Lower lobe of right lung (tissue), 2 donors: ENCODE measurements around the gene ADAM12. TPM values are rescaled to one million over a fixed set of nuclear protein-coding genes. Genes with fewer than 3 reads are reported as not detected.
A peak's percentile ranks its signal among the peaks of the same experiment; 100 is the strongest.

Experiments
- ATAC-seq, 2 donors: fragments of 200-7000 bp; cut with Tn5 transposase; one replicate each; pipeline ENCODE4 v1.9.1; 2020 to 2022; ENCODE audit warnings: mild to moderate bottlenecking in 2 of 2, moderate library complexity in 2 of 2
- DNase-seq: peaks from one replicate; pipeline ENCODE4 v3.0.0-alpha.2; 2020
- H3K27ac ChIP-seq: fragments of 200-600 bp; one replicate; pipeline ENCODE4 v1.8.0; 2022
- H3K27me3 ChIP-seq: fragments of 200-600 bp; one replicate; pipeline ENCODE4 v1.8.0; 2022; ENCODE audit warnings: low read depth
- H3K36me3 ChIP-seq: fragments of 200-600 bp; one replicate; pipeline ENCODE4 v1.8.0; 2022; ENCODE audit warnings: mild to moderate bottlenecking
- H3K4me1 ChIP-seq: fragments of 200-600 bp; one replicate; pipeline ENCODE4 v1.8.0; 2022
- H3K4me3 ChIP-seq: fragments of 200-600 bp; one replicate; pipeline ENCODE4 v1.8.0; 2022; ENCODE audit warnings: mild to moderate bottlenecking
- H3K9me3 ChIP-seq: fragments of 200-600 bp; one replicate; pipeline ENCODE4 v1.8.0; 2022
- intact Hi-C: fragments of 100-400 bp; cut with DNase I; formaldehyde crosslinking; loops from one replicate; pipeline ENCODE4 v1.11.0; 2022
- total RNA-seq: library from RNA; stranded (reverse); fragmentation: NEBNext Ultra II Directional; extraction: Animal tissue kit (Norgen Biotek cat#: 25700); gene quantifications from one replicate; pipeline ENCODE4 v1.2.1, GENCODE V29; 2021
- TF ChIP-seq, protein P1 (sequence below): fragments of 200-600 bp; IDR thresholded peaks from one replicate; pipeline ENCODE4 v1.8.0; 2022; ENCODE audit warnings: antibody characterized with exemption, mild to moderate bottlenecking
- donor health status: DM: no; HTN: yes; CAD: no; lungs with severe emphysema.

The ADAM12 gene
- total RNA-seq, 1 donor from 2014 or later: 0.92 TPM

GRCh38 chr10:125989791-125990190 is 398.5 kb downstream of the ADAM12 start:
- Histone ChIP-seq H3K9me3 (no peaks in the 10 kb centered on the region), H3K36me3 (no peaks in the 10 kb centered on the region), H3K27me3 (no peaks in the 10 kb centered on the region), H3K4me1 (no peaks in the 10 kb centered on the region), H3K4me3 (no peak overlapping the region), H3K27ac (no peak overlapping the region)
- TF ChIP-seq, protein P1, sequence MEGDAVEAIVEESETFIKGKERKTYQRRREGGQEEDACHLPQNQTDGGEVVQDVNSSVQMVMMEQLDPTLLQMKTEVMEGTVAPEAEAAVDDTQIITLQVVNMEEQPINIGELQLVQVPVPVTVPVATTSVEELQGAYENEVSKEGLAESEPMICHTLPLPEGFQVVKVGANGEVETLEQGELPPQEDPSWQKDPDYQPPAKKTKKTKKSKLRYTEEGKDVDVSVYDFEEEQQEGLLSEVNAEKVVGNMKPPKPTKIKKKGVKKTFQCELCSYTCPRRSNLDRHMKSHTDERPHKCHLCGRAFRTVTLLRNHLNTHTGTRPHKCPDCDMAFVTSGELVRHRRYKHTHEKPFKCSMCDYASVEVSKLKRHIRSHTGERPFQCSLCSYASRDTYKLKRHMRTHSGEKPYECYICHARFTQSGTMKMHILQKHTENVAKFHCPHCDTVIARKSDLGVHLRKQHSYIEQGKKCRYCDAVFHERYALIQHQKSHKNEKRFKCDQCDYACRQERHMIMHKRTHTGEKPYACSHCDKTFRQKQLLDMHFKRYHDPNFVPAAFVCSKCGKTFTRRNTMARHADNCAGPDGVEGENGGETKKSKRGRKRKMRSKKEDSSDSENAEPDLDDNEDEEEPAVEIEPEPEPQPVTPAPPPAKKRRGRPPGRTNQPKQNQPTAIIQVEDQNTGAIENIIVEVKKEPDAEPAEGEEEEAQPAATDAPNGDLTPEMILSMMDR: no peak
- no peak for DNase-seq
- intact Hi-C loops: no loop called here
- ATAC-seq: no peak

DNA sequence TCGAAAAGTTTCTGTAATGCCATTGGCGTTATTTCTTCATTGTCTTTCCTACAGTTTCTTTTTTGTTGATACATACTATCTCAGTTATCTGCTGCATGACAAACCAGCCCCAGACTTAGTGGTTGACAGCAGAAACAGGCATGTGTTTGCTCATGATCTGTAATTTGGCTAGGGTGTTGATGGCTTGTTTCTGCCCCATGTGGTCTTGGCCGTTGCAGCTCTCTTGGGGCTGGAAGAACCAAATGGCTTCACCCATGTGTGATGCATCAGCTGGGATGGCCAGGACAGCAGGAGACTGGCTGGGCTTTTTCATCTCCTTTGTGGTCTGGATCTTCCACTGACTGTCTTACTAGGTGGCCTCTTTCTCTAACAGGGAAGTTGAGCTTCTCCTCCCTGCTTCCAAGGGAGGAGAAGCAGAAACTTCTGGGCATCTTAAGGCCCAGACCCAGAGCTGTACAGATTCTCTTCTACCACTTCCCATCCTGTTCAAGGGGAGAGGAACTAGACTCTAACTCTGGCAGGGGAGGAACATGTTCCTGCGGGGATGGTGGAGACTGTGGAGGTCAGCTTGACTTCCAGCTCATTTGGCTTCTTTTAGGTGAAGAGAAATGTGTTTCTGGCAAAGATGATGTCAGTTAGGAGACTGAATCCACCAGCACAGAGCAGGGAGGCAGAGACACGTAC is 402.6 kb downstream of the ADAM12 start:
- TF ChIP-seq, protein P1: no peak
- ATAC-seq: peak in 1 of 2 donors; percentile 22
- Histone ChIP-seq H3K27ac (no peak overlapping the region), H3K27me3 (no peaks in the 10 kb centered on the region), H3K36me3 (no peaks in the 10 kb centered on the region), H3K4me1 (no peaks in the 10 kb centered on the region), H3K4me3 (no peak overlapping the region), H3K9me3 (no peaks in the 10 kb centered on the region)
- DNase-seq: no peak
- intact Hi-C loops: no loop called here

DNA sequence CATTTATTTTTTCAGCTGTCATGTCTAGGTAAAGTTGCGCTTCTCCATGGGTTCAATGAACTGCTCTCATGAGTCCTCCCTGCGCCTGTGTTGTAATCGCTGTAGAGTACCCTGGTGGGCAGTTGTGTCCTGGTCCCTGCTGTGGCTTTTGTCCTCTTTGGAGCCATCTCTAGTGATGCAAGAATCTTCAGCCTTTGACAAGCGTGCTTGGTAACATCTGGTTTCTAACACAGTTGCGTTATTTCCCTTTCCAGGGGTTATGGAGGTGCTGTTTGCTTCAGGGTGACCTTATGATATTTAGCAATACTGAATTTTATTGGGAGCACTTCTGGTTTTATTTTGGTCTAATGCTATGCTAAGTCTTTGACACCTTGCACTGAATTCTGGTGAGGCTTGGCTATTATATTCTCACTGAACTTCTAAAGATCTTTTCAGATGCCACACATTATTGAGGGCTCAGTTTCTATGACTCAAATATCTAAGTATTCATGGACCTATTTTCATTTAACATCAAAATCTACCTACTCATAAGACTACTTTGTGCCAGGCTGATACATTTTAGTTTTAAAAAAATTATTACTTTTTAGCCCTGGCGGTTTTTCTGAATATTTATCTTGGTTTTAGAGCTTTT is 403.3 kb downstream of the ADAM12 start:
- no peak for ATAC-seq
- Histone ChIP-seq H3K4me3 (no peak overlapping the region), H3K9me3 (no peaks in the 10 kb centered on the region), H3K4me1 (no peaks in the 10 kb centered on the region), H3K27me3 (no peaks in the 10 kb centered on the region), H3K27ac (no peak overlapping the region), H3K36me3 (no peaks in the 10 kb centered on the region)
- intact Hi-C loops: no loop called here
- DNase-seq: no peak
- TF ChIP-seq, protein P1: no peak

- intact Hi-C loops: no loop called here
- no peaks in the 10 kb centered on the region for H3K9me3 ChIP-seq
- ATAC-seq (no peak), DNase-seq (no peak)
- no peak overlapping the region for H3K4me3 ChIP-seq
- no peak overlapping the region for H3K27ac ChIP-seq
- no peaks in the 10 kb centered on the region for H3K4me1 ChIP-seq
- H3K27me3 ChIP-seq: no peaks in the 10 kb centered on the region
- no peaks in the 10 kb centered on the region for H3K36me3 ChIP-seq
- TF ChIP-seq, protein P1: no peak
Measured at GRCh38 chr10:125984346-125984745, 403.9 kb downstream of the ADAM12 start.

DNA sequence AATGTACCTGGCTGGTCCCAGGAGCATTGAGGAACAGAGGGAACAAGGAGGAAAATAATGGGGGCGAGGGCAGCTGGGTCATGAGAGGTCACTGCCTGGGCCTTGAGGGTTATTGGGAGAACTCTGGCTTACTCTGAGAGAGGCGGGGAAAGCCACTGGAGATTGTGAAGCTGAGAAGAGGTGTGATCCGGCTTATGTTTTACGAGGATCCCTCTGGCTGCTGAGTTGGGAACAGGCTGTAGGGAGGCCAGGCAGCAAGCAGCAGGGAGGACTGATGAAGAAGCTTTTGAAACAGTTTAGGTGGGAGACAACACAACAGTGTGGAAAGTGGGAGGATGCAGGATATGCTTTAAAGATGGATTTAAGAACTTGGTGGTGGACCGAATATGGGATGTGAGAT is 404.6 kb downstream of the ADAM12 start:
- H3K4me3 ChIP-seq: no peak overlapping the region
- DNase-seq: no peak
- H3K27me3 ChIP-seq: no peaks in the 10 kb centered on the region
- intact Hi-C loops: no loop called here
- no peak overlapping the region for H3K27ac ChIP-seq
- no peaks in the 10 kb centered on the region for H3K4me1 ChIP-seq
- no peaks in the 10 kb centered on the region for H3K36me3 ChIP-seq
- ATAC-seq: no peak
- TF ChIP-seq, protein P1: no peak
- H3K9me3 ChIP-seq: no peaks in the 10 kb centered on the region
